Neural cell (in vitro differentiated cells): ENCODE data around the gene RASA1. TPM values are rescaled to one million over a fixed set of nuclear protein-coding genes. Genes with fewer than 3 reads are reported as not detected.

Experiments
- H2AFZ ChIP-seq: fragments of 200-600, 300-800 bp; sonication (generic), shearing (Covaris generic); 2 replicates; pipeline ENCODE4 v1.6.0; 2014; ENCODE audit warnings: low read depth, mild to moderate bottlenecking, antibody characterized with exemption, low read length, moderate library complexity
- H3F3A ChIP-seq: fragments of 200-600 bp; shearing (Covaris generic); 2 replicates; pipeline ENCODE4 v1.6.1; 2016; ENCODE audit warnings: mild to moderate bottlenecking, moderate library complexity, mixed read lengths, antibody characterized with exemption, low read length; ENCODE audit not compliant: insufficient read depth, poor library complexity, severe bottlenecking
- H3K27ac ChIP-seq: fragments of 200-600, 300-800 bp; sonication (generic), shearing (Covaris generic); 2 replicates; pipeline ENCODE4 v1.5.1; 2014; ENCODE audit warnings: mild to moderate bottlenecking, low read length, moderate library complexity
- H3K27me3 ChIP-seq: fragments of 300-800, 200-600 bp; sonication (generic), shearing (Covaris generic); 2 replicates; pipeline ENCODE4 v1.6.0; 2014; ENCODE audit warnings: mild to moderate bottlenecking, low read depth, low read length, moderate library complexity; ENCODE audit not compliant: insufficient read depth
- H3K36me3 ChIP-seq: fragments of 300-800, 200-600 bp; sonication (generic), shearing (Covaris generic); 2 replicates; pipeline ENCODE4 v1.5.1; 2014; ENCODE audit warnings: mild to moderate bottlenecking, antibody characterized with exemption, low read length, moderate library complexity; ENCODE audit not compliant: insufficient read depth
- H3K4me2 ChIP-seq: fragments of 300-800, 200-600 bp; sonication (generic), shearing (Covaris generic); 2 replicates; pipeline ENCODE4 v1.6.0; 2014; ENCODE audit warnings: mild to moderate bottlenecking, low read length
- H3K4me3 ChIP-seq: fragments of 300-800, 200-600 bp; sonication (generic), shearing (Covaris generic); 2 replicates; pipeline ENCODE4 v1.5.1; 2014; ENCODE audit warnings: mild to moderate bottlenecking, low read length, moderate library complexity
- H3K79me2 ChIP-seq: fragments of 200-600 bp; shearing (Covaris generic); replicated peaks from 2 replicates; pipeline ENCODE4 v1.6.0; 2014; ENCODE audit warnings: mild to moderate bottlenecking, low read length, moderate library complexity; ENCODE audit not compliant: insufficient read depth
- H3K9ac ChIP-seq: fragments of 300-800, 200-600 bp; sonication (generic), shearing (Covaris generic); 2 replicates; pipeline ENCODE4 v1.6.1; 2016; ENCODE audit warnings: mild to moderate bottlenecking, low read length, mixed read lengths
- H3K9me2 ChIP-seq: fragments of 200-600 bp; shearing (Covaris generic); 2 replicates; pipeline ENCODE4 v1.6.1; 2016; ENCODE audit warnings: mild to moderate bottlenecking, low read length, mixed read lengths; ENCODE audit not compliant: insufficient read depth
- H3K9me3 ChIP-seq: fragments of 200-600, 300-800 bp; sonication (generic), shearing (Covaris generic); 2 replicates; pipeline ENCODE4 v1.6.1; 2016; ENCODE audit warnings: mild to moderate bottlenecking, mixed run types, low read length, moderate library complexity, mixed read lengths
- H4K20me1 ChIP-seq: fragments of 200-600 bp; shearing (Covaris generic); 2 replicates; pipeline ENCODE4 v1.6.1; 2016; ENCODE audit warnings: mild to moderate bottlenecking, mixed run types; ENCODE audit not compliant: insufficient read depth
- EP300 ChIP-seq: fragments of 450-650 bp; conservative IDR thresholded peaks from 2 replicates; pipeline ENCODE4 v1.6.1; 2014; ENCODE audit warnings: antibody characterized with exemption, mild to moderate bottlenecking, moderate library complexity; ENCODE audit not compliant: poor library complexity, severe bottlenecking
- EZH2 ChIP-seq: fragments of 200-600, 300-800 bp; shearing (Covaris generic), sonication (generic); IDR thresholded peaks from 2 replicates; pipeline ENCODE4 v1.6.1; 2014; ENCODE audit warnings: antibody characterized with exemption, low read length, borderline replicate concordance, mild to moderate bottlenecking; ENCODE audit not compliant: insufficient read depth, poor library complexity, severe bottlenecking
- MXI1 ChIP-seq: fragments of 450-650 bp; conservative IDR thresholded peaks from 2 replicates; pipeline ENCODE4 v1.6.1; 2014; ENCODE audit warnings: antibody characterized with exemption, mild to moderate bottlenecking; ENCODE audit not compliant: poor library complexity, severe bottlenecking
- POLR2AphosphoS5 ChIP-seq: IDR thresholded peaks from 2 replicates; pipeline ENCODE4 v1.6.1; 2012
- RAD21 ChIP-seq: fragments of 450-650 bp; conservative IDR thresholded peaks from 2 replicates; pipeline ENCODE4 v1.6.1; 2014; ENCODE audit warnings: antibody characterized with exemption, mild to moderate bottlenecking, moderate library complexity
- SMC3 ChIP-seq: fragments of 450-650 bp; conservative IDR thresholded peaks from 2 replicates; pipeline ENCODE4 v1.6.1; 2014; ENCODE audit warnings: antibody characterized with exemption, mild to moderate bottlenecking, moderate library complexity; ENCODE audit not compliant: poor library complexity
- TAF1 ChIP-seq: IDR thresholded peaks from 2 replicates; pipeline ENCODE4 v1.6.1; 2012; ENCODE audit warnings: low read depth
- polyA plus RNA-seq: library from polyadenylated mRNA; depleted of rRNA; stranded (reverse); fragments of >200 nt; gene quantifications from 2 replicates; pipeline ENCODE4 v1.2.3, GENCODE V29; 2014
- TF ChIP-seq, protein P1 (sequence below): fragments of 450-650 bp; IDR thresholded peaks from 2 replicates; pipeline ENCODE4 v1.5.1; 2014; ENCODE audit warnings: antibody characterized with exemption, mild to moderate bottlenecking, moderate library complexity; ENCODE audit not compliant: poor library complexity, severe bottlenecking
- TF ChIP-seq, protein P2 (sequence below): IDR thresholded peaks from 2 replicates; pipeline ENCODE4 v1.6.1; 2012; ENCODE audit warnings: borderline replicate concordance

RASA1 gene
- polyA plus RNA-seq, 1 donor from 2014 or later: 72.8 TPM

GRCh38 chr5:87241555-87241954 lies 26.1 kb upstream of the RASA1 start:
- Histone ChIP-seq H3K36me3 (no peaks in the 10 kb centered on the region), H4K20me1 (no peaks in the 10 kb centered on the region), H3K9me2 (no peaks in the 10 kb centered on the region), H3K4me2 (no peak overlapping the region), H3K27ac (no peak overlapping the region), H3K27me3 (no peaks in the 10 kb centered on the region), H3K79me2 (no peaks in the 10 kb centered on the region), H3K4me3 (no peak overlapping the region), H3F3A (no peaks in the 10 kb centered on the region), H2AFZ (no peak overlapping the region), H3K9ac (no peak overlapping the region), H3K9me3 (no peaks in the 10 kb centered on the region)
- TF ChIP-seq POLR2AphosphoS5 (no peak), RAD21 (no peak), MXI1 (no peak), SMC3 (no peak), TAF1 (no peak)
- TF ChIP-seq, protein P1, sequence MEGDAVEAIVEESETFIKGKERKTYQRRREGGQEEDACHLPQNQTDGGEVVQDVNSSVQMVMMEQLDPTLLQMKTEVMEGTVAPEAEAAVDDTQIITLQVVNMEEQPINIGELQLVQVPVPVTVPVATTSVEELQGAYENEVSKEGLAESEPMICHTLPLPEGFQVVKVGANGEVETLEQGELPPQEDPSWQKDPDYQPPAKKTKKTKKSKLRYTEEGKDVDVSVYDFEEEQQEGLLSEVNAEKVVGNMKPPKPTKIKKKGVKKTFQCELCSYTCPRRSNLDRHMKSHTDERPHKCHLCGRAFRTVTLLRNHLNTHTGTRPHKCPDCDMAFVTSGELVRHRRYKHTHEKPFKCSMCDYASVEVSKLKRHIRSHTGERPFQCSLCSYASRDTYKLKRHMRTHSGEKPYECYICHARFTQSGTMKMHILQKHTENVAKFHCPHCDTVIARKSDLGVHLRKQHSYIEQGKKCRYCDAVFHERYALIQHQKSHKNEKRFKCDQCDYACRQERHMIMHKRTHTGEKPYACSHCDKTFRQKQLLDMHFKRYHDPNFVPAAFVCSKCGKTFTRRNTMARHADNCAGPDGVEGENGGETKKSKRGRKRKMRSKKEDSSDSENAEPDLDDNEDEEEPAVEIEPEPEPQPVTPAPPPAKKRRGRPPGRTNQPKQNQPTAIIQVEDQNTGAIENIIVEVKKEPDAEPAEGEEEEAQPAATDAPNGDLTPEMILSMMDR: no peak
- TF ChIP-seq, protein P2, sequence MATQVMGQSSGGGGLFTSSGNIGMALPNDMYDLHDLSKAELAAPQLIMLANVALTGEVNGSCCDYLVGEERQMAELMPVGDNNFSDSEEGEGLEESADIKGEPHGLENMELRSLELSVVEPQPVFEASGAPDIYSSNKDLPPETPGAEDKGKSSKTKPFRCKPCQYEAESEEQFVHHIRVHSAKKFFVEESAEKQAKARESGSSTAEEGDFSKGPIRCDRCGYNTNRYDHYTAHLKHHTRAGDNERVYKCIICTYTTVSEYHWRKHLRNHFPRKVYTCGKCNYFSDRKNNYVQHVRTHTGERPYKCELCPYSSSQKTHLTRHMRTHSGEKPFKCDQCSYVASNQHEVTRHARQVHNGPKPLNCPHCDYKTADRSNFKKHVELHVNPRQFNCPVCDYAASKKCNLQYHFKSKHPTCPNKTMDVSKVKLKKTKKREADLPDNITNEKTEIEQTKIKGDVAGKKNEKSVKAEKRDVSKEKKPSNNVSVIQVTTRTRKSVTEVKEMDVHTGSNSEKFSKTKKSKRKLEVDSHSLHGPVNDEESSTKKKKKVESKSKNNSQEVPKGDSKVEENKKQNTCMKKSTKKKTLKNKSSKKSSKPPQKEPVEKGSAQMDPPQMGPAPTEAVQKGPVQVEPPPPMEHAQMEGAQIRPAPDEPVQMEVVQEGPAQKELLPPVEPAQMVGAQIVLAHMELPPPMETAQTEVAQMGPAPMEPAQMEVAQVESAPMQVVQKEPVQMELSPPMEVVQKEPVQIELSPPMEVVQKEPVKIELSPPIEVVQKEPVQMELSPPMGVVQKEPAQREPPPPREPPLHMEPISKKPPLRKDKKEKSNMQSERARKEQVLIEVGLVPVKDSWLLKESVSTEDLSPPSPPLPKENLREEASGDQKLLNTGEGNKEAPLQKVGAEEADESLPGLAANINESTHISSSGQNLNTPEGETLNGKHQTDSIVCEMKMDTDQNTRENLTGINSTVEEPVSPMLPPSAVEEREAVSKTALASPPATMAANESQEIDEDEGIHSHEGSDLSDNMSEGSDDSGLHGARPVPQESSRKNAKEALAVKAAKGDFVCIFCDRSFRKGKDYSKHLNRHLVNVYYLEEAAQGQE: no peak

- Histone ChIP-seq H3K36me3 (no peaks in the 10 kb centered on the region), H3K4me2 (no peak overlapping the region), H3K27me3 (no peaks in the 10 kb centered on the region), H3K9ac (no peak overlapping the region), H3K27ac (no peak overlapping the region), H3K4me3 (no peak overlapping the region), H3K9me3 (no peaks in the 10 kb centered on the region), H2AFZ (no peak overlapping the region), H3K9me2 (no peaks in the 10 kb centered on the region), H3K79me2 (no peaks in the 10 kb centered on the region), H3F3A (no peaks in the 10 kb centered on the region), H4K20me1 (no peaks in the 10 kb centered on the region)
- no peak for TF ChIP-seq MXI1
- TF ChIP-seq RAD21: no peak
- no peak for TF ChIP-seq EP300
- TF ChIP-seq SMC3: no peak
- TF ChIP-seq TAF1: no peak
Observed at GRCh38 chr5:87242242-87242641, 25.4 kb upstream of the RASA1 start.

DNA sequence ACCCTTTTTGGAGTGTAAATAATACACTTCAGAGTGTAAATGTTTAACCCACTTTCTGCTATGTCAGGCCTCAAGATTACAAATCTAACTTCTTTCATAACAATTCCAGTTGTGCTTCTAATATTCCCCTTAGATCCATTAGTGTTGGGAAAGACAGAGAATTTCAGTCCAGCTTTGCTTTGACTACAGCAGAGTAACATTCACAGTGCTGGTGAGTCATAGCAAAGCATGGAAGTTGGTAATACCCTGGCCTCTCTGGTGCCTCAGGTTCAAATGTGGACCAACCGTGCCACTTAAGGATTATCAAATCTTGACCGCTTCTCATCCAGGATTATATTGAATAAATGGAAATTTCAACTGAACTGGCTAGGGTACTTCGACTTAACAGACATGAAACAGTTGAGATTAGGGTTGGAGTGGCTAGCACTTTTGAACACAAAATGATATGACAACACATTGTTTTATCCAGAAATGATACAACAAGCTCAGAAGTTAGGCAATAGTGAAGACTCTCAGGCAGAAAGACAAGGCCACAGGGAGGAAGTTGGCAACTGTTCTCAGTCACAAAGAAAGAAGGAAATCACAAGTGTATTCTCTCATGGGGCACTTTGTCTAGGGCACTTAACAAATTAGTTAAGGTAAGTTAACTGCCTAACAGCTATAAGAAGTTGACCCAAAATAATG lies 24.4 kb upstream of the RASA1 start:
- no peaks in the 10 kb centered on the region for H3K36me3 ChIP-seq
- no peaks in the 10 kb centered on the region for H4K20me1 ChIP-seq
- H3K9me2 ChIP-seq: no peaks in the 10 kb centered on the region
- no peaks in the 10 kb centered on the region for H3F3A ChIP-seq
- no peak overlapping the region for H3K4me2 ChIP-seq
- TF ChIP-seq SMC3 (no peak), EZH2 (no peak), EP300 (no peak), POLR2AphosphoS5 (no peak), MXI1 (no peak)
- no peaks in the 10 kb centered on the region for H3K27me3 ChIP-seq
- H3K4me3 ChIP-seq: no peak overlapping the region
- H3K79me2 ChIP-seq: no peaks in the 10 kb centered on the region
- H3K27ac ChIP-seq: no peak overlapping the region
- no peak overlapping the region for H2AFZ ChIP-seq
- H3K9ac ChIP-seq: no peak overlapping the region
- H3K9me3 ChIP-seq: no peaks in the 10 kb centered on the region
